Left kidney (tissue), 2 donors: ENCODE data around the gene ANO2. TPM values are rescaled to one million over a fixed set of nuclear protein-coding genes. Genes with fewer than 3 reads are reported as not detected.

Source experiments
- DNase-seq: peaks from one replicate; pipeline ENCODE4 v3.0.0-alpha.2; 2013
- polyA plus RNA-seq: library from polyadenylated mRNA; unstranded; fragments of 120-200 nt; gene quantifications from one replicate; pipeline ENCODE4 v1.2.1, GENCODE V29; 2013; ENCODE audit not compliant: insufficient read length

Gene ANO2
- polyA plus RNA-seq, 1 donor, result 4.9 TPM

DNA sequence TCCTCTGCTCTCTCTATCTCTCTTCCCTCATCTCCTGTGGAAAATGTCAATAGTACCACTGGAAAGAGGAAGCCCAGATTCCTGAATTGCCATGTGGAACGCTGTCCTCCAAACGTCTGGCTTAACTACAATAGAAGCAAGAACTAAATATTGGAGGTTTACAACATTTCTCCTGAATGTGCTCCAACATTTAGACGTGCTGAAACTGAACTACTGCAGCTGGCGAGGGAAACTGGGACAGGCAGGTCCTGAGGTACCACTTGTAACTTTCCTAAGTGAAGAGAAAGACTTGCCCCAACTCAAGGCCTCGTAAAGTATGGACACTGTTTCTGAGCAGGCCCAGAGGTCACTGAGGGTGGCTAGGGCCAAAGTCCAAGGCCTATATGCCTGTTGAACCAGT, 325.4 kb downstream of the ANO2 start:
- no peak for DNase-seq

DNA sequence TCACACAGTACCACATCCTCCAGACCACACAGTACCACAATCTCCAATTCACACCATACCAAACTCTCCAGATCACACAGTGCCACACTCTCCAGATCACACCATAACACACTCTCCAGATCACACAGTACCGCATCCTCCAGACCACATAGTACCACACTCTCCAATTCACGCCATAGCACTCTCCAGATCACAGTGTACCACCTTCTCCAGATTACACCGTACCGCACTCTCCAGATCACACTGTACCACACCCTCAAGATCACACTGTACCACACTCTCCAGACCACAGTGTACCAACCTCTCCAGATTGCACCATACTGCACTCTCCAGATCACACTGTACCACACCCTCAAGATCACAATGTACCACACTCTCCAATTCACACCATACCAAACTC, 328.2 kb downstream of the ANO2 start:
- DNase-seq, result no peak

DNA sequence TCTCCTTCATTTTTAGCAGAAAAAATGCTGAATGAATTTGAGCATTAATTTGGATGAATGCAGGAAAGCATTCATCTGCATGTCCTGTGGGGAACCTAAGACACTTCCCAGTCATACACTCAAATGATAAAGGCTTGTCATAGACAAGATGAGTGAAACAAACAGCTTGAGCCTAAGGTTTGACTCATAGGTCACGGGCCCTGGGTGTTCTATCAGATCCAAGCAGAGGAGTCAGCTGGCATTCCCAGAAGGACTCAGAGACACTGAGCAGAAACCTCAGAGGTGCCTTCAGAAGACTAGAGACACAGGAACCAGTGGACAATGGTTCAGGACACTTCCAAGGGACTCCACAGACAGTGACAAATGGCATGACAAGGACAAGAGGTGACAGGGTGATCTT, 329.3 kb downstream of the ANO2 start:
- no peak for DNase-seq

DNA sequence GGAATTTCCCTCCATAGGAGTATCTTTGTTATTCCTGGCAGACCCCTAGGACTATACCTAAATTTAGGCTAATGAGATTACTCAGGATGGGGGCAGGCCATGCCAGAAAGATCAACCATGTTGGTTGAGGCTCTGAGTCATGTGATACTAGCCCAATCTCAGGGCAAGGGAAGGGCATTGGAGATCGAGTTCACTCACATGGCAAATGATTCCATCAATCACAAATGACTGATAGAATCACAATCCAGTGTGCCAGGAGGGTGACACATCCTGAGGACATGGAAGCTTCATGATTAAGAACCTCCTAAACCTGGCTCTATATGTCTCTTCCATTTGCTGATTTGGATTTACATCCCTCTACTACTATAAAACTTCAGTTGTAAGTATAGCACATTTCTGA, 330.8 kb downstream of the ANO2 start:
- no peak for DNase-seq

DNA sequence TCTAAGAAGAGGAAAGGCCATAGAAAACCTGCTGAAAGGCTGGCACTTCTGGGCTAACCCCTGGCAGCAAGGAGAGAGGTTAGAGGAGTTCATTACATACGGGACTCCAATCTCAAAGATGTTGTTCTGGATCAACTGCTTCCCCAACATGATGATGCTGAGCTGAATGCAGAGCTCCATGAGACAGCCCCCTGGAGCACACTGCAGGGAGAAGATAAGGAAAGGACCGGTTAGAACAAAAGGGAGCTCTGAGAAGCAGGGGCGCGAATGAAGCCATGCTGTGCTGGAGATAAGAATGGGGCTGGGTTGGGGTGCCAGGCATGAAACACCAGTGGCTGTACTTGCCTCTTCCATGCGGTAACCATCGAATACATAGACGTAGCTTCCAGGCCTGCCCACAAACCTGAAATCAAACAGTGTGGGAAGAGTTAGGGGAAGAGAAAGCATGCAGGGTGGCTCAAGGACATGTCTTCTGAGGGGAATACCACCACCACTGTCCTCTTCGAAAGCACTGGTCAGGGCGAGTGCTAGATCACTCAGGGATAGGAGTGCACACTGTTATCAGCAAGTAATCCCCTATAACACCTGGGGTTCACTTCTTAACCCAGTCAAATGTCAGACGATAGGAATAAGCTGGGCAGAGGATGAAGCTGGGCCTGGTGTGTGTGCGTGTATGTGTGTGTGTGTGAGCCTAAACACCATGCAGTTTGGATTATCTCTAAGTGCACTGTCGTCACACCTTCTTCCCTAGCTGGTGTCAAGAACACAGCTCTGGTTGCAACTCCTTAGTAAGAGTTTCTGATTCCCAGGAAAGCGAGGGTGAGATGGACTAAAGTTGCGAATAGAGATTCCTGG, 332.3 kb downstream of the ANO2 start:
- DNase-seq, result no peak

DNA sequence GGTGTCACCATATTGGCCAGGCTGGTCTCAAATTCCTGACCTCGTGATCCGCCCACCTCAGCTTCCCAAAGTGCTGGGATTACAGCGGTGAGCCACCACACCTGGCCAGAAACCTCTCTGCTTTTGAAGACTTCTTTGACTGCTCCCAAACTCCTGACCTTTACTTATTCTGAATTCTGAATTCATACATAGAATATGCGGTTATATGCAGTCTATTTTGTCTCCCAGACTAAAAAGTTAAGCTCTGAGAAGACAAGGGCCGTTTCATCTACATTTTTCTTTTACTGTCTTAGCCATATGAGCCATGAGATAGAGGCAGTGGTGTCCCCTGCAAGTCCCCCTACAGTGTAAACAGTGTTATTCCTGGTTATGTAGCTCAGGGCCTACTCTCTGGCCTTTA, 333.9 kb downstream of the ANO2 start:
- no peak for DNase-seq

DNA sequence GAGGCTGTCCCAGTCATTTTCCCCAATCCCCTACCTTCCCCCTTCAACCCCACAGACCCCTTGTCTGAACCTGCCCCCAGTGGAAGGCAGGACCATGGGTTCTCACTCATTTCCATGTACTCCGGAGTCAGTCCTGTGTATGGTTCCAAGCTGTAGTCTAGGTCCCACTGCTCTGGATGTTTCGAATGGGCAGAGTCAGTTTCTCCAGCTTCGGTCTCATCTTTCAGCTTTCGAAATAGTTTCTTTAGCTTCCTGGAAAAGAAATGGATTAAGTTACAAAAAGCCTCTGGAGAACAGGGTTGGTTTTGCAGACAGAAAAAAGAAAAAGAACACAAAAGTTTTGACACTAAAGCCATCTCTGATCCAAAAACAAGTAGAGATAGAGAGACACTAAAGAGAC, 345.7 kb downstream of the ANO2 start:
- DNase-seq, result no peak

DNA sequence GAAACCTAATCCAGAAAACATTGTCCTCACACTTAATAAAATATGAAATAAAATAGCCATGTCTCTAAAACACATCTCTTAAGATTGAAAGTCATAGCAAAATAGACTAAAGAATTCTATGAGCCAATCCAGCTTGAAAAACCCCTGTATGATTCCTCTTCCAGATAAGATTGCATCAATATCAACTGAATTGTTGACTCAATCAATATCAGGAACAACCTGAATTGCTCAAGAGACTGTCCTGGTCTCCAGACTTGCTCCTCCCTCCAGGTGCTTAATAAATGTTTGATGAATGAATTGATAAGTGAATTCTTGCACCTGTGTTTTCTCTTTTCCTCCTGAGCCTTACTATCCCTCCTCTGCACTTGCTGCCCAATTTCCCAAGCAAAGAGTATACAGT, 351.1 kb downstream of the ANO2 start:
- DNase-seq, result no peak

DNA sequence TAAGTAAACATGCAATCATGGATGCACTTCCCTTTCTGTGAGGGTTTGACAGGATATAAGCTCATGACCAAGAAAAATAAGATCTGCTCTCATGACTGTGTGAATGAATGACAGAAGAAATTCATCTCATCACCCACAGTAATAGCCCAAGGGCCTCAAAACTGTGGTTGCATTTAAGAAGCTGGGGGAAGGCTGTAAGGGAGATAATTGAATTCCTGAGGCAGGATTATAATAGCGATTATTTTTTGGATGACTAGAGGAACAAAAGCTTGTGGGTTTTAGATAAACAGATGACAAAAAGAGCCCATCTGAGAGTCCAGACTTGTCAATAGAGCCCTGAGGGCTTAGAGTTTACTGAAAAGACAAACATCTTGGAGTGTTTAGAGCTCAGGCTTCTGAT, 352.0 kb downstream of the ANO2 start:
- no peak for DNase-seq

DNA sequence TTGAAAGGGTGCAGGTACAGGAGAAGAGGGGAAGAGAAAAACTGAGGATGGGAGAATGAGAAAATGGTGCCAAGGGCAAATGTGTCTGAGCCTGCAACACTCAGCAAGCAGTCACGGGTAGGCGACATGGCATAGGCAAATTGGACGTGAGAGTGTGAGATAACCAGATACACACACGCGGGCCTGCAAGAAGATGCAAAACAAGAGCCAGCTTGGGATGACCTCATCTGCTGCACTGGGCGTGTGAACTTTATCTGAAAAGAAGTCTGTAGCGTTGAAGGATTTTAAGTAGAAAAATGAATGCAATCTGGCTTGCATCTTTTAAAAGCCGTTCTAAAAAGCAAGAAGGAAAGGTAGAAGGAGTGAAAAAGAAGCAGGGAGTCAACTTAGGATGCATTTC, 352.7 kb downstream of the ANO2 start:
- DNase-seq, result no peak

DNA sequence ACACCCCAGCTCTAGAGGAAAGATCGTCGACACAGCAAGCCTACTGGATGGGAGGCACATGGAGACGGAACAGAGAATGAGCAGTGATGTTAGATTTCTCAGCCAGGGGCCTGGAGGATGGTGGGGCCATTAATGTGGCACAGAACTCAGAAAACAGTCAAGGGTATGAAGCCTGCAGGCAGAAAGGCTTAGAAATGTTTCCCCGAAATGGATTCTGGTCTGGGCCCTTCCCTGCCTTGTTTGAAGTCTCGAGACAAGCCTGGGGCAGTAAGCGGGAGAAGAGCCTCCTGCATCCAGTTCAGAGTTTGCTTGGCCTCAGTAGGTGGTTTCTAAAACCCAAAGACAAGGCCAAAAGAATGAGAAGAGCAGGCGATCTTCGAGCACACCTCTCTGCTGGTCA, 354.7 kb downstream of the ANO2 start:
- DNase-seq, result no peak

DNA sequence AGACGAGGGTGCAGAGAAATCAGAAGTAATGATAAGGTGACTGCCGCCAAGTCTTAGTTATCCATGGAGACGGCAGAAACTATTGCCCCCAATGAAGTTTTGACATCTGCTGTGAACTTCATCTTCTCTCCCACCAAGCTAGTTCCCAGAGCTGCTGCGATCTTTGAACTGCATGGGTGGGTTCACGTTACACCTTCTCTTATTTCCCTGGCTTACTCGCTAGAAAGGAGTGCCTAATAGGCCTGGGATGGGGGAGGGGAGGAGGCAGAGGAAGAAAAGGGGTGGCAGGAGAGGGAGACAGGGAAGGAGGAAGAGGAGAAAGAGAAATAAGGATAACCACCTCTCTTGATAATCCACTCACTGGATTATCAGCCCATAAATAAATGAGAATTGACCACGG, 356.0 kb downstream of the ANO2 start:
- DNase-seq, result no peak

DNA sequence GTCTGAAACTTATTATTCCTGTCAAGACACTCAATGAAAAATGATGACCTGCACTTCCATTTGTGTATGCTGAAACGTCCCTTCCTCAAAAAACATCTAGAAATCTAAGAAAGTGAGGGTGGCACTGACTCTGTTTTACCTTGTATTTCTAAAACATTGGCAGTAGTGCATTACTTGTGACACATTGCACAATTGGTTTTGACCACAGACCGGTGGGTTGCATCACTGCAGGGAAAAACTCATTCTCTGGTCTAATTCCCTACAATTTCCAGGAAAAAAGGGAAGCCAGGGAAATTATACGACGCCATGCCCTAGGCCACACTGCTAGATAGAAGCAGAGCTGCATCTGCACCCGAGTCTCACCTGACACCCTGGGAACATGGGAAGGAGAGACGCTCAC, 356.5 kb downstream of the ANO2 start:
- no peak for DNase-seq

DNA sequence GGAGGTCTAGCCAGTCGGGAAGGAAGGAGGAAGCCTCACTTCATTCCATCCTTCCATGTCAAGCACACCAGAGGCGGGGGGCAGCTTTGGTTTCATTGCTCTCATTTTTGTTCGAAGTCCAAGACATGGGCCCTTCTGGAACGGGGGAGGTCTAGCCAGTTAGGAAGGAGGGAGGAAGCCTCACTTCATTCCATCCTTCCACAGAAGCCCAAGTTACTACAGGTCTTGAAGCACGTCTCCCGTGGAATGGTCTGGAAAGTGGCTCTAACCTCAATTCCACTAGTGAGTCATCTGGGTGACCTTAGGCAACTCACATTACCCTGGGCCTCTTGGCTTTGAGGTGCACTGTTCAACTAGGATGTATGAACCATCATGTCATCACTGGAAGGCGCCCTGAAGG, 356.9 kb downstream of the ANO2 start:
- DNase-seq, result no peak

DNA sequence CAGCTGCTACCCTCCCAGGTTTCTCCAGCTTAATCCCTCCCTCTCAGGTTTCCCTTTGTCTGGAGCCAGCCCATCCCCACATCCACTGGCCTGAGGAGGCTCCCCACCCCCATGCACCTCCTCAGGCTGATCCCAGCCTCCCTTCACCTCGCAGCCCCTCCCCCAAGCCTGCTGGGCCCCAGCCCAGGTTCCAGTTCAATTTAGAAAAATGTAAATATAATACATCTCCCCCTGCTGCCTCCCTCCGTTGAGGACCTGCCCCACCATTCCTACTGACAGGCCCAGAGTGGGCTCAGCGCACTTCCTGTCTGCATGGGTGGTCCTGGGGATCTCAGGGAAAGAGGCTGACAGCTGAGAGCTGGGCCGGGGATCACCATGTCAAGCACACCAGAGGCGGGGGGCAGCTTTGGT, 357.3 kb downstream of the ANO2 start:
- DNase-seq, result no peak

DNA sequence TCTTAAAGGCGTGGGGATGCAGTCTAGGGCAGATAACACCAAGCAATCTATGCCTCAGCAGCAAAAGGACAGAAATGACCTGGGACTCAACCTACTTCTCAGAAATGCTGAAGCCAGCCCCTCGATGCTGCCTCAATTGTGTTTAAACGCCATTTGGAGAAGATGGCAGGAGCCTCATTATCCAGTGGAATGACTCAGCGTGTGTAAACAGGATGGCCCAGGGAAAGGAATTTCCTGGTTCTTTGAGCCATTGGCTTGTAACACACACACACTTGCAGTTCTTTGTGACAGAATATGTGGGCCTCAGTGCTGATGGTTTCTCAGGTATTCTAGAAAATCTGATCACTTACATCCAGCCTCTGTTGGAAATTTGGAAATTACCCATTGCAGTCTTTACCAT, 358.9 kb downstream of the ANO2 start:
- DNase-seq, result no peak

DNA sequence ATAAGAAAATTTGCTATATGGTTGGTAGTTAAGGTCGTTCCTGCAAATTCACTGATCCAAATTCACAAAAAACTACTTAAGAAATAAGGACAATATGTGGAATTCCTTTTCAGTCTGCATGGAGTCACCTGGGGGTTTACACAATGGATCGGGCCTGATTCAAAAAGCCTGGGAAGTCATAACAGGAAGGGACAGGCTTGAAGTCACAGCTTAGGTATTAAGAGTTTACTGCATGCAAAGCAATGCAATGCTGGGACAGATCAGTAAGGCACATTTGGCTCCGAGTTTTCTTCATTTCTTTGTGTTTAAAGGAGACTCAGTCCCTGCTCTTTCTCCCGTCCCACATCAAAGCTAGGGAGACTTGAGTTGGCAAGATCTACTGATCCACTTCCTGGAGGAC, 359.9 kb downstream of the ANO2 start:
- DNase-seq, result no peak

DNA sequence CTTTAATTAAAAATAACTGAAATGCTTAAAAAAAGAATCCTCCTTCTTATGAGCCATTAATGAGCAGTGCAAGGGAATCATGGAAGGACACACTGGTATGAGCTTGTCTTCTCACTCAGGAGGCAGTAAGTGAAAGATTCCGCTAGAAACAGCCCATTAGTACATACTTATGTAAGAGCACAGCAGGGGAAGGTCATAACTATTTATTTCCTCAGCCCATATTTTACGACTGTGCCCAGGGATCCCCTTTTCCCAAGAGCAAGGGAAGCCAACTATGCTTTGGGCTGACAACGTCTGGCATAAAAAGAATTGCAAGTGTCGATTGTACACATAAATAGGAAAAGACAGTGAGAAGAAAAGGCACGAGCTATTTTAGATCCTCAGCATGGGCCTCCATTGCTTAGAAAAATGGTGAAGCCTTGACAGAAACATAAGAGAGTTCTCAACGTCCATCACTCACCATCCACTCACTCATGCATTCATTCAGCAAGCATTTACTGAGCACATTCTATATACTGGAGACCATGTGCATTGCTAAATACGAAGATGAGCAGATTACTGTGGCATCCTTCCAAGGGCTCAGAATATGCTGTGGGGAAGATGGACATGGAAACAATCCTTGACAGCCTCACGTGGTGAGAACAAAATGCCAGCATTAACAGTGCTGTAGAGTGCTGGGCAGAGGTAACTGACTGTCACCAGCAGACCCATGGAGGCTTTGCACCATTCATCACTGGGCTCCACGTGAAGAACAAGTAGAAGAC, 360.5 kb downstream of the ANO2 start:
- no peak for DNase-seq

DNA sequence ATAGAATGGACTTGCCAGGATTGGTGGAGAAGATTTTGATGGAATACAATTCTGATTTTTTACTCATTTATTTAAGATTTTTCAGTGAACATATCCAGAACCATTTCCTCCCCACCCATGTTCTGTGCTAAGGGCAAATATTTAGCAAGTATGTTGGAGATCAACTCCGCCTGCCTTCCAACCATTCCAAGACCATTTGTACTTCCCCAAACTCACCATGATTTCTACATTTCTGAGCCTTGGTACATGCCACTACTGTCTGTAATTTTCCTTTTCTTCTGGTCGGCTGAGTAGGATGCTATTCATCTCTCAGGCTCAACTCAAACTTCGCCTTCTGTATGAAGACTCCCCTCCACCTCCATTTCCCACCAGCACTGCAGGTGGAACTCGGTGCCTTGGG, 362.5 kb downstream of the ANO2 start:
- DNase-seq, result no peak

DNA sequence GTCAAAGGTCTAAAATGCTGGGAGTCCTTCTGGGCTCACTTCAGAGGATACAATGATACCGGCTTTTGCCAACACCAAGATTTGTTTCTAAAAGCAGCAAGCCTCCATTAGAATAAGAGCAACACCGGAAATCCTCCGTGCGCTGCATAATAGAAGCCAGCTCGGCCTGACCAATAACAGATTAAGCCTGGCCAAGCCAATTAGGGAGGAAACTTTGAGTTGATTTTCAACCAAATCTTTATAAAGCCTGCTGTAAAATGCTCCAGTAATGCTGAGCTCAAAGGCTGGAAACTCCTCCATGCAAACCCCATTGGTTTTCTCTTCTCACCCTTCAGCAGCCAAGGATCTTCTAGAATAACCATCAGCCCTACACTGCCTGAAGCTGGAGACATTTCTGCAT, 363.0 kb downstream of the ANO2 start:
- no peak for DNase-seq

DNA sequence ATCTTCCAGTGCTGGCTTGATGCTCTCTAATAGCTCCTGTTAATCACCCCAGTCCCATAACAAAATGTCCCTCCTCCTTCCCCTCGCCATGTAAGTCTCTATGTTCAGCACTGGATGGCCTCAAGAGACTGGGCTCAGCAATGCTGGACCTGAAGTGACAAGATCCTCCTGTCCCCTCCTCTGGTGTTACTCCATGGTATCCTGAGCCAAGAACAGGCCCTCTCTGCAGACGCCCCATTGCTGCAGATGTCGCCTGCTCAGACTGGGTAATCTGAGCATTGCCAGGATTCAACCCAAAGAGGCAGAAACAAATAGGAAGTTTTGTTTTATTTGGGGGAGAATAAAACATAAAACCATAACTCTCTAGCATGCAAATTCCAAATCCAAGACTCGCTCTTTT, 363.4 kb downstream of the ANO2 start:
- no peak for DNase-seq

DNA sequence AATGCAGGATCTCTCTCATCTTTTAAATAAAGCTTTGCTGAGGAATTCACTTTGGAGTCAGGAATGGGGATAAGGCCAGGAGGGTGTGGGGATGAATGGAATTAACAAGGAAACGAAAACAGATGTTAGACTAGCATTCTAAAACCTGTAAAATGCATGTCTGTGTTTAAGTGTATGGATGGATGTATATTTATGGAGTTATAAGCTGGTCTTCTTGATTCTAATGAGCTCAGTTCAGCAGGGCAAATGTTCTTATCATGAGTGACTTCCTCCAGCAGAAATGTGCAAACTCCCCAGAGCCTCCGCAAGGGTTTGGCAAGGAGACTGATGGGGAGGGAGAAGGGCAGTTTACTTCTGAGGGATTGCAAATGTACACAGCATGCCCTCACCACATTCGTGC, 364.0 kb downstream of the ANO2 start:
- no peak for DNase-seq

DNA sequence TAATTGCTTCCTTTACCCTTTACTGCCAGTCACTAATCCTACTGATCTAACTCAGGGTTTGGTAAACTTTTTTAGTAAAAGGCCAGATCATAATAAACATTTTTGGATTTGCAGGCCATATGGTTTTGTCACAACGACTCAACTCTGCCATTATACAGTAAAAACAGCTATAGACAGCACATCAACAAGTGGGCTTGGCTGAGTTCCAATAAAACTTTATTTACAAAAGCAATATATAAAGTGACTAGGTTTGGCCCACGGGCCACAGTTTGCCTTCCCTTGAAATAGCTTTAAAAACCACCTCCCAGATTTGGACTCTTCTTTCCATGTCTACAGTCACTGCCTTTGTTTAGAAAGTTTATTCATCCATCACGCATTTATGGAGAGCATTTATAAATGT, 366.3 kb downstream of the ANO2 start:
- DNase-seq, result no peak

DNA sequence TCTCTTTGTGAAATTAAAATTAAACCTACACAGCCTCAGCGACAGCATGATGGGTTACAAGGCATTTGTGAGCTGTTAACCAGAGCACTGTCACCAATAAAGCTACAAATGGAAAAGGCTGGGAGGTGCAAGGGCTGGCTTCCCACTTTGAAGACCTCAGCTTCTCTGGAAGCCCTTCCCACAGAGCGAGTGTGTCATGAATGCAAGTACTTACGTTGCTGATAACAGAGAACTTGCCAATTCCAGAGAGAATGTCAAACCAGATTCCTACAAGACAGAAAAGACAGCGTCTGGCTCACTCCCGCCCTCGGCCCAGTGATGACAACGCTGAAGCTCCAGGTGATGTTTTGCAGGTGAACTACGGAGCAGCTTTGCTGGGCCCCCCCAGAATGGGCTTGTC, 367.3 kb downstream of the ANO2 start:
- DNase-seq, result no peak
